T-cell (primary cell): ENCODE data around the gene CCPG1. TPM values are rescaled to one million over a fixed set of nuclear protein-coding genes. Genes with fewer than 3 reads are reported as not detected.
A peak's percentile ranks its signal among the peaks of the same experiment; 100 is the strongest.
"Not testable (repeated sequence)": the region's sequence is repeated elsewhere in the genome, so short reads cannot be mapped to it uniquely, and the experiment has no call there.

Experiments
- ATAC-seq, 4 experiments: fragments of 200-7000 bp in 3 of 4; fragments of 150-1000 bp in 1 of 4; cut with Tn5 transposase; replicated peaks in 1 of 4; 1 replicate in 3 of 4; 2 replicates in 1 of 4; pipeline ENCODE4 v1.10.0; 2021; ENCODE audit warnings: moderate library complexity in 3 of 4, mild to moderate bottlenecking in 2 of 4, moderate number of reproducible peaks in 1 of 4
- CTCF ChIA-PET, 2 donors: fragments of 300-600 bp; sonication (Branson Sonifier 250); formaldehyde crosslinking; loops; one replicate each; lab custom pipeline; 2022; ENCODE audit warnings: antibody characterized with exemption in 2 of 2; lab: Charles Lee
- POLR2A ChIA-PET, 2 donors: fragments of 300-600 bp; sonication (Branson Sonifier 250); formaldehyde crosslinking; loops; one replicate each; lab custom pipeline; 2022; ENCODE audit warnings: antibody characterized with exemption in 2 of 2; lab: Charles Lee
- DNase-seq, 35 experiments: peaks; one replicate each; pipeline versions ENCODE4 v3.0.0 to v3.0.0-alpha.2; 2013 to 2023
- H3K27ac ChIP-seq: one replicate; pipeline ENCODE4 v1.5.1; 2013; ENCODE audit warnings: low read length
- H3K27me3 ChIP-seq, 2 experiments: replicated peaks in 1 of 2; 1 replicate in 1 of 2; 2 replicates in 1 of 2; pipeline versions ENCODE4 v1.6.1 to v1.7.0; 2013; ENCODE audit warnings: low read length in 1 of 2, mixed read lengths in 1 of 2; ENCODE audit not compliant: control insufficient read depth in 2 of 2, insufficient read depth in 2 of 2; ENCODE audit errors: extremely low read depth in 1 of 2
- H3K36me3 ChIP-seq, 2 donors: 1 replicate in 1 of 2; 2 replicates in 1 of 2; pipeline versions ENCODE4 v1.6.1 to v1.7.0; 2013; ENCODE audit warnings: low read length in 1 of 2; ENCODE audit not compliant: control insufficient read depth in 2 of 2, insufficient read depth in 1 of 2; ENCODE audit errors: extremely low read depth in 1 of 2
- H3K4me1 ChIP-seq, 2 experiments: 1 replicate in 1 of 2; 2 replicates in 1 of 2; pipeline versions ENCODE4 v1.6.1 to v1.7.0; 2013; ENCODE audit warnings: low read length in 2 of 2, mixed read lengths in 1 of 2; ENCODE audit not compliant: insufficient read depth in 2 of 2, control insufficient read depth in 1 of 2; ENCODE audit errors: extremely low read depth in 1 of 2
- H3K4me3 ChIP-seq, 2 donors: 1 replicate in 1 of 2; 2 replicates in 1 of 2; pipeline versions ENCODE4 v1.5.1 to v1.7.0; 2013; ENCODE audit warnings: mild to moderate bottlenecking in 2 of 2, low read length in 1 of 2, moderate library complexity in 1 of 2; ENCODE audit not compliant: control insufficient read depth in 1 of 2; ENCODE audit errors: extremely low read depth in 1 of 2
- H3K9me3 ChIP-seq: 2 replicates; pipeline ENCODE4 v1.7.0; 2013
- H3K27ac Mint-ChIP-seq, 2 donors: one replicate each; pipeline ENCODE4 v1.8.0; 2020 to 2021; ENCODE audit warnings: mild to moderate bottlenecking in 2 of 2, mixed read lengths in 2 of 2
- H3K27me3 Mint-ChIP-seq, 2 donors: one replicate each; pipeline ENCODE4 v1.8.0; 2021 to 2022; ENCODE audit warnings: mixed read lengths in 2 of 2
- H3K36me3 Mint-ChIP-seq: one replicate; pipeline ENCODE4 v1.8.0; 2021; ENCODE audit warnings: mixed read lengths
- H3K4me1 Mint-ChIP-seq, 3 donors: one replicate each; pipeline ENCODE4 v1.8.0; 2020 to 2022; ENCODE audit warnings: mixed read lengths in 3 of 3, mild to moderate bottlenecking in 1 of 3
- H3K4me3 Mint-ChIP-seq, 3 donors: one replicate each; pipeline ENCODE4 v1.8.0; 2020 to 2022; ENCODE audit warnings: mild to moderate bottlenecking in 3 of 3, mixed read lengths in 3 of 3, moderate library complexity in 3 of 3
- H3K9me3 Mint-ChIP-seq, 3 donors: one replicate each; pipeline ENCODE4 v1.8.0; 2020 to 2022; ENCODE audit warnings: mixed read lengths in 3 of 3
- WGBS: methylation state at CpG from one replicate; pipeline ENCODE4 v1.1.5; 2013; ENCODE audit warnings: missing lambda C conversion rate; ENCODE audit not compliant: insufficient coverage; 5-methylcytosine and 5-hydroxymethylcytosine counted together
- total RNA-seq, 35 experiments: library from RNA in 6 of 35; stranded (reverse) in 6 of 35; fragments of 120-200 nt in 1 of 35; gene quantifications; one replicate each; pipeline versions ENCODE4 v1.2.1 to v1.2.4 and lab custom pipeline; 2013 to 2026

Gene CCPG1
- total RNA-seq, 5 donors from 2014 or later (not counting 1 experiment from before 2014, with no cell fraction given), result 21.3 to 32.5 (median 25.6) TPM

GRCh38 chr15:55434989-55435825, 27.0 kb upstream of the CCPG1 start:
- peaks cover 6 to 8% (median 6%) of the 10 kb centered on the region in 3 donors for H3K4me1 Mint-ChIP-seq
- no peaks in the 10 kb centered on the region for H3K36me3 ChIP-seq
- H3K27me3 ChIP-seq, result no peaks in the 10 kb centered on the region
- DNase-seq (peak in 3 of 35 experiments; percentile 3 to 63 (median 10)), ATAC-seq (peak; percentile 43 to 67 (median 58))
- no peaks in the 10 kb centered on the region for H3K36me3 Mint-ChIP-seq
- no peaks in the 10 kb centered on the region for H3K4me1 ChIP-seq
- no peak overlapping the region for H3K27ac Mint-ChIP-seq
- H3K4me3 ChIP-seq, result no peak overlapping the region
- ChIA-PET CTCF (interaction anchor here (0.6 to 2.5 kb wide), 9 partner anchors 9 to 217 kb away, joined by 3 to 15 read pairs (median 4); partner anchors contain the start of genes CCPG1 (in 2 of the 2) and PIERCE2 (in 2 of the 2)), POLR2A (no interaction called here)
- no peak overlapping the region for H3K4me3 Mint-ChIP-seq
- no peak overlapping the region for H3K27ac ChIP-seq
- no peaks in the 10 kb centered on the region for H3K9me3 Mint-ChIP-seq
- H3K27me3 Mint-ChIP-seq, result no peaks in the 10 kb centered on the region
- H3K9me3 ChIP-seq, result no peaks in the 10 kb centered on the region
- WGBS, result no CpG with 5 or more reads among the region's 6 CpGs

- ChIA-PET POLR2A (no interaction called here), CTCF (no interaction called here)
- Mint-ChIP-seq H3K36me3 (no peaks in the 10 kb centered on the region), H3K27me3 (no peaks in the 10 kb centered on the region), H3K4me1 (no peaks in the 10 kb centered on the region), H3K9me3 (no peaks in the 10 kb centered on the region), H3K27ac (no peak overlapping the region), H3K4me3 (no peak overlapping the region)
- H3K9me3 ChIP-seq, result no peaks in the 10 kb centered on the region
- ATAC-seq (no peak), DNase-seq (no peak)
- no peaks in the 10 kb centered on the region for H3K36me3 ChIP-seq
- H3K4me3 ChIP-seq, result no peak overlapping the region
- no CpG with 5 or more reads among the region's 1 CpG for WGBS
- no peaks in the 10 kb centered on the region for H3K27me3 ChIP-seq
- H3K27ac ChIP-seq, result no peak overlapping the region
- H3K4me1 ChIP-seq, result no peaks in the 10 kb centered on the region
These were observed 13.9 kb upstream of the CCPG1 start for GRCh38 chr15:55422089-55422488.

GRCh38 chr15:55420171-55420866, 12.2 kb upstream of the CCPG1 start:
- Mint-ChIP-seq H3K27ac (no peak overlapping the region), H3K27me3 (no peaks in the 10 kb centered on the region), H3K4me3 (no peak overlapping the region), H3K36me3 (no peaks in the 10 kb centered on the region), H3K4me1 (no peaks in the 10 kb centered on the region), H3K9me3 (no peaks in the 10 kb centered on the region)
- ChIA-PET POLR2A (interaction anchor here in 1 of 2 donors (0.6 kb wide), 1 partner anchor 37 kb away, joined by 3 read pairs; no protein-coding TSS in a partner anchor), CTCF (no interaction called here)
- Histone ChIP-seq H3K27ac (no peak overlapping the region), H3K4me3 (no peak overlapping the region), H3K27me3 (no peaks in the 10 kb centered on the region), H3K36me3 (no peaks in the 10 kb centered on the region), H3K9me3 (no peaks in the 10 kb centered on the region), H3K4me1 (no peaks in the 10 kb centered on the region)
- ATAC-seq, result no peak
- no peak for DNase-seq

GRCh38 chr15:55417678-55418077, 9.5 kb upstream of the CCPG1 start:
- H3K4me1 Mint-ChIP-seq, ATAC-seq, H3K27me3 ChIP-seq, H3K4me1 ChIP-seq, H3K9me3 ChIP-seq, CTCF ChIA-PET, H3K27me3 Mint-ChIP-seq, H3K9me3 Mint-ChIP-seq, H3K4me3 ChIP-seq, H3K4me3 Mint-ChIP-seq, H3K36me3 Mint-ChIP-seq, H3K27ac ChIP-seq, H3K27ac Mint-ChIP-seq, POLR2A ChIA-PET, H3K36me3 ChIP-seq, DNase-seq: not testable (repeated sequence)
- WGBS, result 74% methylated on average over 5 of the region's 8 CpGs

GRCh38 chr15:55408976-55409375, 817 bp upstream of the CCPG1 start:
- not testable (repeated sequence) for H3K9me3 Mint-ChIP-seq
- 94% methylated on average over 10 of the region's 14 CpGs for WGBS
- POLR2A ChIA-PET, result interaction anchor here (1.0 to 2.0 kb wide), 3 partner anchors 90 to 212 kb away, joined by 4 to 9 read pairs (median 7); partner anchors contain the start of genes RSL24D1 (in 2 of the 2), PIGB (in 1 of the 2) and PIGBOS1 (in 1 of the 2)

GRCh38 chr15:55407498-55408011, 604 bp downstream of the CCPG1 start:
- ATAC-seq (no peak), DNase-seq (no peak)
- Mint-ChIP-seq H3K36me3 (no peaks in the 10 kb centered on the region), H3K4me3 (peak overlapping the region; percentile 84 to 96 (median 91)), H3K27ac (peak overlapping the region; percentile 84 to 89), H3K27me3 (no peaks in the 10 kb centered on the region), H3K4me1 (peaks cover 39 to 45% (median 44%) of the 10 kb centered on the region in 3 donors), H3K9me3 (no peaks in the 10 kb centered on the region)
- ChIA-PET CTCF (interaction anchor here (0.6 to 2.6 kb wide), 5 partner anchors 26 to 191 kb away, joined by 4 to 15 read pairs (median 7); partner anchors contain the start of genes PIGB (in 1 of the 2) and PIGBOS1 (in 1 of the 2)), POLR2A (interaction anchor here (0.6 to 2.0 kb wide), 4 partner anchors 68 to 633 kb away, joined by 6 to 11 read pairs (median 10); partner anchors contain the start of gene RSL24D1 (in 1 of the 2))
- Histone ChIP-seq H3K36me3 (no peaks in the 10 kb centered on the region), H3K27ac (peak overlapping the region; percentile 79), H3K4me1 (peaks cover 5 to 30% of the 10 kb centered on the region in 2 experiments), H3K9me3 (no peaks in the 10 kb centered on the region), H3K4me3 (peak overlapping the region; percentile 79 to 88), H3K27me3 (no peaks in the 10 kb centered on the region)
- under 1% methylated on average over 10 of the region's 20 CpGs for WGBS

More at GRCh38 chr15:55408976-55409375, 817 bp upstream of the CCPG1 start:
- DNase-seq, H3K27me3 ChIP-seq, H3K36me3 ChIP-seq, H3K36me3 Mint-ChIP-seq, H3K27me3 Mint-ChIP-seq, ATAC-seq, H3K9me3 ChIP-seq: not testable (repeated sequence)
- CTCF ChIA-PET, result interaction anchor here (0.7 to 2.6 kb wide), 14 partner anchors 13 to 193 kb away, joined by 3 to 15 read pairs (median 4); partner anchors contain the start of genes PIGB (in 2 of the 2) and PIGBOS1 (in 2 of the 2)
- Mint-ChIP-seq H3K4me3 (peak overlapping the region; percentile 84 to 96 (median 91)), H3K27ac (peak overlapping the region in 1 of 2 donors; percentile 19), H3K4me1 (peaks cover 25 to 31% (median 30%) of the 10 kb centered on the region in 3 donors)
- peaks cover under 1 to 30% of the 10 kb centered on the region in 2 experiments for H3K4me1 ChIP-seq
- peak overlapping the region in 1 of 2 donors; percentile 79 for H3K4me3 ChIP-seq
- peak overlapping the region; percentile 61 for H3K27ac ChIP-seq
